ENCODE data around the gene CEPT1.

GRCh38 chr1:111204201-111204982 is 64.4 kb downstream of the CEPT1 start:
- TF ChIP-seq ZNF274 (IDR thresholded peaks at IDR 0.05; ENCODE audit: low read depth, low read length) (no peak), YY1 (IDR thresholded peaks at IDR 0.05; ENCODE audit: insufficient read depth, insufficient read length) (no peak), SUZ12 (IDR thresholded peaks at IDR 0.05; ENCODE audit: extremely low read depth, insufficient read depth, insufficient read length) (no peak)

Data from NT2/D1 (cell line).